HepG2 (cell line): Measurements from ENCODE around the gene CDHR3. TPM values are rescaled to one million over a fixed set of nuclear protein-coding genes. Genes with fewer than 3 reads are reported as not detected.
A peak's percentile ranks its signal among the peaks of the same experiment; 100 is the strongest.

Source experiments
- ARNTL ChIP-seq: sonication (generic); formaldehyde crosslinking; IDR thresholded peaks from 2 replicates; pipeline ENCODE4 v1.4.0; 2020; ENCODE audit warnings: mild to moderate bottlenecking, missing genetic modification reagents
- GATAD1 ChIP-seq: IDR thresholded peaks from 2 replicates; pipeline ENCODE4 v1.6.1; 2016; ENCODE audit warnings: missing genetic modification reagents, missing compliant biosample characterization
- GLI4 ChIP-seq: sonication (generic); formaldehyde crosslinking; IDR thresholded peaks from 2 replicates; pipeline ENCODE4 v1.5.1; 2020; ENCODE audit warnings: missing genetic modification reagents, mild to moderate bottlenecking, moderate library complexity, borderline replicate concordance
- KDM2A ChIP-seq: sonication (generic); formaldehyde crosslinking; IDR thresholded peaks from 2 replicates; pipeline ENCODE4 v1.4.0; 2020; ENCODE audit warnings: low read depth, missing genetic modification reagents, borderline replicate concordance
- KLF6 ChIP-seq: IDR thresholded peaks from 2 replicates; pipeline ENCODE4 v1.8.0; 2016; ENCODE audit warnings: missing biosample characterization, missing genetic modification reagents
- NCOA1 ChIP-seq: sonication (generic); formaldehyde crosslinking; IDR thresholded peaks from 2 replicates; pipeline ENCODE4 v1.9.0; 2021; ENCODE audit warnings: missing genetic modification reagents
- PHF20 ChIP-seq: sonication (generic); formaldehyde crosslinking; IDR thresholded peaks from 2 replicates; pipeline ENCODE4 v1.5.0; 2020; ENCODE audit warnings: mild to moderate bottlenecking, missing genetic modification reagents
- SOX5 ChIP-seq: IDR thresholded peaks from 2 replicates; pipeline ENCODE4 v1.6.1; 2016; ENCODE audit warnings: borderline replicate concordance
- XRCC5 ChIP-seq: fragments of 200-400 bp; formaldehyde crosslinking; optimal IDR thresholded peaks from 2 replicates; pipeline ENCODE3; 2017; ENCODE audit warnings: mild to moderate bottlenecking, low read length
- ZBTB38 ChIP-seq: sonication (generic); formaldehyde crosslinking; IDR thresholded peaks from 2 replicates; pipeline ENCODE4 v1.5.1; 2020; ENCODE audit warnings: mild to moderate bottlenecking, missing genetic modification reagents
- ZKSCAN8 ChIP-seq: IDR thresholded peaks from 2 replicates; pipeline ENCODE4 v1.6.1; 2016; ENCODE audit warnings: borderline replicate concordance, missing genetic modification reagents, missing compliant biosample characterization
- ZNF235 ChIP-seq: sonication (generic); formaldehyde crosslinking; IDR thresholded peaks from 2 replicates; pipeline ENCODE4 v1.8.1; 2023; ENCODE audit warnings: mild to moderate bottlenecking, missing genetic modification reagents, borderline replicate concordance
- ZNF446 ChIP-seq: sonication (generic); formaldehyde crosslinking; IDR thresholded peaks from 2 replicates; pipeline ENCODE4 v1.5.0; 2020; ENCODE audit warnings: mild to moderate bottlenecking, missing genetic modification reagents
- ZNF556 ChIP-seq: sonication (generic); formaldehyde crosslinking; IDR thresholded peaks from 2 replicates; pipeline ENCODE4 v1.4.0; 2020; ENCODE audit warnings: mild to moderate bottlenecking, missing genetic modification reagents, borderline replicate concordance
- polyA plus RNA-seq, 8 experiments: library from polyadenylated mRNA; depleted of rRNA in 3 of 8; stranded (reverse) in 7 of 8; unstranded in 1 of 8; fragments of >200 nt; fragmentation: Illumina TruSeq in 4 of 8; extraction: Trizol in 4 of 8; gene quantifications; 2 replicates each; pipeline versions ENCODE4 v1.2.1 to v1.2.3, GENCODE V29; 2011 to 2016; ENCODE audit warnings: low read depth in 4 of 8, missing spikeins in 1 of 8, mixed read lengths in 1 of 8; ENCODE audit not compliant: insufficient read depth in 1 of 8
- total RNA-seq, 5 experiments: library from RNA; depleted of rRNA; stranded (reverse); fragments of >200 nt; fragmentation: Illumina TruSeq; extraction: Trizol; gene quantifications; 2 replicates each; pipeline ENCODE4 v1.2.3, GENCODE V29; 2016; ENCODE audit warnings: low read depth in 1 of 5
- TF ChIP-seq, protein P1 (sequence below): IDR thresholded peaks from 2 replicates; pipeline ENCODE4 v1.4.0; 2020; ENCODE audit warnings: mild to moderate bottlenecking, missing genetic modification reagents
- TF ChIP-seq, protein P2 (sequence below), 2 experiments: fragments of 450-650 bp in 1 of 2; sonication (generic) in 1 of 2; formaldehyde crosslinking; IDR thresholded peaks; 2 replicates each; pipeline versions ENCODE4 v1.5.0 to v1.8.0; 2020 to 2022; ENCODE audit warnings: mild to moderate bottlenecking in 1 of 2, missing genetic modification reagents in 1 of 2
- TF ChIP-seq, protein P3 (sequence below): sonication (generic); formaldehyde crosslinking; IDR thresholded peaks from 2 replicates; pipeline ENCODE4 v1.8.0; 2022; ENCODE audit warnings: low read depth, missing genetic modification reagents
- TF ChIP-seq, protein P4 (sequence below): sonication (generic); formaldehyde crosslinking; IDR thresholded peaks from 2 replicates; pipeline ENCODE4 v1.4.0; 2020; ENCODE audit warnings: mild to moderate bottlenecking, missing genetic modification reagents
- TF ChIP-seq, protein P5 (sequence below): sonication (generic); formaldehyde crosslinking; IDR thresholded peaks from 2 replicates; pipeline ENCODE4 v1.4.0; 2020; ENCODE audit warnings: missing genetic modification reagents

Gene CDHR3
- total and polyA plus RNA-seq, 2 of the 13 experiments (the other 11 are each of a cell fraction or from before 2014, with no cell fraction given) = 6.5 to 11.8 TPM

DNA sequence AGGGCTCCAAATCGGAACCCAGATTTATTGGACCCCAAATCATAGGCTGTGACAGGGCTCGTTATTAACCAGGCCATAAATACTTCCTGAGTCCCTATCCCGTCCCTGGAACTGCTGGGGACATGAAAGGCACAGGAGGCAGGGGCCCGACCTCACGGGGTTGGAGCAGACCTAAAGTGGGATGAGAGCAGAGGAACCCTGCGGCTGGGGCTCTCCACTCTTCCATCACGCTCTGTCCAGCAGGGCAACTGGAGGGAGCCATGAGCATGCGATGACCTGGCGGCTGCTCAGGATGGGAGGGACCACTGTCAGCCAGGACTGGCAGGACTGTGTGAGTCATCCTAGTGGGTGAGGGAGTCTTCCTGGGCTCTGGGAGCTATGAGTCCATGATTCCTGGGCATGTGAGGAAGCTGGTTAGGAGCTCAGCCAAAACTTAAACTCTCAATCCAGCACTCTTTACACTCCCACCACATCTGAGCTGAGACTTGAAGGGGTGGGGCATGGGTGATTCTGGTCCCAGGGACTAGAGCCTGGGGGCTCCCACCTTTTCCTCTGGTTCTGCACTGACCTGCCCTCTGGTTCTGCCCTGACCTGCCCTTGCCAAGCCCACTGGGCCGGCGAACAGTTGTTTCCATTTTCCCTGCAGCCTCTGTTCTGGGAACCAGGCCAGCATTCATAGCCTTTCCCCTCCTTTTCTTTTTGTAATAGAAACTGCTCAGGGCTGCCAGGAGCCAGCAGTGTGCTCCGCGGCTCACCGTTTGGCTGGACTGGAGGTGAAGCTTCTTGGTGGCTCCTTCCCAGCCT, 101.9 kb downstream of the CDHR3 start (continued):
- peak; percentile 22; the same call in 1 of the 2 replicates for TF ChIP-seq ZNF556
- peak; percentile 50 for TF ChIP-seq XRCC5
- TF ChIP-seq, protein P1, sequence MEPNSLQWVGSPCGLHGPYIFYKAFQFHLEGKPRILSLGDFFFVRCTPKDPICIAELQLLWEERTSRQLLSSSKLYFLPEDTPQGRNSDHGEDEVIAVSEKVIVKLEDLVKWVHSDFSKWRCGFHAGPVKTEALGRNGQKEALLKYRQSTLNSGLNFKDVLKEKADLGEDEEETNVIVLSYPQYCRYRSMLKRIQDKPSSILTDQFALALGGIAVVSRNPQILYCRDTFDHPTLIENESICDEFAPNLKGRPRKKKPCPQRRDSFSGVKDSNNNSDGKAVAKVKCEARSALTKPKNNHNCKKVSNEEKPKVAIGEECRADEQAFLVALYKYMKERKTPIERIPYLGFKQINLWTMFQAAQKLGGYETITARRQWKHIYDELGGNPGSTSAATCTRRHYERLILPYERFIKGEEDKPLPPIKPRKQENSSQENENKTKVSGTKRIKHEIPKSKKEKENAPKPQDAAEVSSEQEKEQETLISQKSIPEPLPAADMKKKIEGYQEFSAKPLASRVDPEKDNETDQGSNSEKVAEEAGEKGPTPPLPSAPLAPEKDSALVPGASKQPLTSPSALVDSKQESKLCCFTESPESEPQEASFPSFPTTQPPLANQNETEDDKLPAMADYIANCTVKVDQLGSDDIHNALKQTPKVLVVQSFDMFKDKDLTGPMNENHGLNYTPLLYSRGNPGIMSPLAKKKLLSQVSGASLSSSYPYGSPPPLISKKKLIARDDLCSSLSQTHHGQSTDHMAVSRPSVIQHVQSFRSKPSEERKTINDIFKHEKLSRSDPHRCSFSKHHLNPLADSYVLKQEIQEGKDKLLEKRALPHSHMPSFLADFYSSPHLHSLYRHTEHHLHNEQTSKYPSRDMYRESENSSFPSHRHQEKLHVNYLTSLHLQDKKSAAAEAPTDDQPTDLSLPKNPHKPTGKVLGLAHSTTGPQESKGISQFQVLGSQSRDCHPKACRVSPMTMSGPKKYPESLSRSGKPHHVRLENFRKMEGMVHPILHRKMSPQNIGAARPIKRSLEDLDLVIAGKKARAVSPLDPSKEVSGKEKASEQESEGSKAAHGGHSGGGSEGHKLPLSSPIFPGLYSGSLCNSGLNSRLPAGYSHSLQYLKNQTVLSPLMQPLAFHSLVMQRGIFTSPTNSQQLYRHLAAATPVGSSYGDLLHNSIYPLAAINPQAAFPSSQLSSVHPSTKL (CRISPR knock-in tag) = peak; percentile 28; the same call in 1 of the 2 replicates
- TF ChIP-seq, protein P2, sequence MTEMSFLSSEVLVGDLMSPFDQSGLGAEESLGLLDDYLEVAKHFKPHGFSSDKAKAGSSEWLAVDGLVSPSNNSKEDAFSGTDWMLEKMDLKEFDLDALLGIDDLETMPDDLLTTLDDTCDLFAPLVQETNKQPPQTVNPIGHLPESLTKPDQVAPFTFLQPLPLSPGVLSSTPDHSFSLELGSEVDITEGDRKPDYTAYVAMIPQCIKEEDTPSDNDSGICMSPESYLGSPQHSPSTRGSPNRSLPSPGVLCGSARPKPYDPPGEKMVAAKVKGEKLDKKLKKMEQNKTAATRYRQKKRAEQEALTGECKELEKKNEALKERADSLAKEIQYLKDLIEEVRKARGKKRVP (CRISPR knock-in tag; IDR thresholded peaks at IDR 0.05) = no peak
- no peak; the same call in 1 of the 2 replicates for TF ChIP-seq GATAD1 (CRISPR knock-in tag)
- TF ChIP-seq ZNF235 (CRISPR knock-in tag) = no peak
- no peak for TF ChIP-seq ZKSCAN8
- TF ChIP-seq KLF6 (CRISPR knock-in tag) = no peak
- TF ChIP-seq ARNTL (CRISPR knock-in tag) = no peak
- TF ChIP-seq ZBTB38 (CRISPR knock-in tag) = peak; percentile 38; the same call in 1 of the 2 replicates
- TF ChIP-seq ZNF446 (CRISPR knock-in tag) = no peak
- TF ChIP-seq KDM2A = 0 out of 2 replicates have a peak, but pooled peaks have one; percentile 25
- no peak for TF ChIP-seq GLI4 (CRISPR knock-in tag)
- no peak for TF ChIP-seq PHF20
- TF ChIP-seq, protein P3, sequence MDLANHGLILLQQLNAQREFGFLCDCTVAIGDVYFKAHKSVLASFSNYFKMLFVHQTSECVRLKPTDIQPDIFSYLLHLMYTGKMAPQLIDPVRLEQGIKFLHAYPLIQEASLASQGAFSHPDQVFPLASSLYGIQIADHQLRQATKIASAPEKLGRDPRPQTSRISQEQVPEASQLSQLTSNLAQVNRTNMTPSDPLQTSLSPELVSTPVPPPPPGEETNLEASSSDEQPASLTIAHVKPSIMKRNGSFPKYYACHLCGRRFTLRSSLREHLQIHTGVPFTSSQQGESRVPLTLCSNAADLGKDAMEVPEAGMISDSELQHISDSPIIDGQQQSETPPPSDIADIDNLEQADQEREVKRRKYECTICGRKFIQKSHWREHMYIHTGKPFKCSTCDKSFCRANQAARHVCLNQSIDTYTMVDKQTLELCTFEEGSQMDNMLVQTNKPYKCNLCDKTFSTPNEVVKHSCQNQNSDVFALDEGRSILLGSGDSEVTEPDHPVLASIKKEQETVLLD (CRISPR knock-in tag) = no peak
- TF ChIP-seq NCOA1 = no peak
- TF ChIP-seq, protein P4, sequence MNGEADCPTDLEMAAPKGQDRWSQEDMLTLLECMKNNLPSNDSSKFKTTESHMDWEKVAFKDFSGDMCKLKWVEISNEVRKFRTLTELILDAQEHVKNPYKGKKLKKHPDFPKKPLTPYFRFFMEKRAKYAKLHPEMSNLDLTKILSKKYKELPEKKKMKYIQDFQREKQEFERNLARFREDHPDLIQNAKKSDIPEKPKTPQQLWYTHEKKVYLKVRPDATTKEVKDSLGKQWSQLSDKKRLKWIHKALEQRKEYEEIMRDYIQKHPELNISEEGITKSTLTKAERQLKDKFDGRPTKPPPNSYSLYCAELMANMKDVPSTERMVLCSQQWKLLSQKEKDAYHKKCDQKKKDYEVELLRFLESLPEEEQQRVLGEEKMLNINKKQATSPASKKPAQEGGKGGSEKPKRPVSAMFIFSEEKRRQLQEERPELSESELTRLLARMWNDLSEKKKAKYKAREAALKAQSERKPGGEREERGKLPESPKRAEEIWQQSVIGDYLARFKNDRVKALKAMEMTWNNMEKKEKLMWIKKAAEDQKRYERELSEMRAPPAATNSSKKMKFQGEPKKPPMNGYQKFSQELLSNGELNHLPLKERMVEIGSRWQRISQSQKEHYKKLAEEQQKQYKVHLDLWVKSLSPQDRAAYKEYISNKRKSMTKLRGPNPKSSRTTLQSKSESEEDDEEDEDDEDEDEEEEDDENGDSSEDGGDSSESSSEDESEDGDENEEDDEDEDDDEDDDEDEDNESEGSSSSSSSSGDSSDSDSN (CRISPR knock-in tag) = peak; percentile 8; the same call in 1 of the 2 replicates
- TF ChIP-seq, protein P5, sequence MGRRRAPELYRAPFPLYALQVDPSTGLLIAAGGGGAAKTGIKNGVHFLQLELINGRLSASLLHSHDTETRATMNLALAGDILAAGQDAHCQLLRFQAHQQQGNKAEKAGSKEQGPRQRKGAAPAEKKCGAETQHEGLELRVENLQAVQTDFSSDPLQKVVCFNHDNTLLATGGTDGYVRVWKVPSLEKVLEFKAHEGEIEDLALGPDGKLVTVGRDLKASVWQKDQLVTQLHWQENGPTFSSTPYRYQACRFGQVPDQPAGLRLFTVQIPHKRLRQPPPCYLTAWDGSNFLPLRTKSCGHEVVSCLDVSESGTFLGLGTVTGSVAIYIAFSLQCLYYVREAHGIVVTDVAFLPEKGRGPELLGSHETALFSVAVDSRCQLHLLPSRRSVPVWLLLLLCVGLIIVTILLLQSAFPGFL (CRISPR knock-in tag) = no peak
- no peak for TF ChIP-seq SOX5 (CRISPR knock-in tag)
